MCF 10A (cell line): Measurements from ENCODE around the gene GNAI3. TPM values are rescaled to one million over a fixed set of nuclear protein-coding genes. Genes with fewer than 3 reads are reported as not detected.

Experiments
- BruUV-seq: library from RNA; stranded (reverse); fragments of 400-500 nt; replicated peaks from 2 replicates; lab custom pipeline; 2021; lab: Mats Ljungman, UMichigan
- CTCF ChIA-PET: fragments of 300-600 bp; sonication (Branson Sonifier 250); formaldehyde crosslinking; extraction: SDS; loops from one replicate; lab custom pipeline; 2021; ENCODE audit warnings: antibody characterized with exemption, inconsistent platforms; lab: Yijun Ruan, JAX
- POLR2A ChIA-PET: fragments of 300-600, 350-650 bp; sonication (Branson Sonifier 250); formaldehyde crosslinking; extraction: SDS; loops from one replicate; lab custom pipeline; 2020; ENCODE audit warnings: antibody characterized with exemption, inconsistent platforms; lab: Yijun Ruan, JAX
- DNase-seq: peaks from one replicate; pipeline ENCODE4 v3.0.0-alpha.2; 2018; ENCODE audit not compliant: unreplicated experiment
- H3K27ac Mint-ChIP-seq: one replicate; pipeline ENCODE4 v1.8.0; 2022; ENCODE audit warnings: mild to moderate bottlenecking, low read depth, mixed read lengths; ENCODE audit not compliant: unreplicated experiment
- H3K27me3 Mint-ChIP-seq: one replicate; pipeline ENCODE4 v1.8.0; 2022; ENCODE audit warnings: mixed read lengths; ENCODE audit not compliant: insufficient read depth, unreplicated experiment
- H3K36me3 Mint-ChIP-seq: one replicate; pipeline ENCODE4 v1.8.0; 2022; ENCODE audit warnings: mild to moderate bottlenecking, moderate library complexity, mixed read lengths; ENCODE audit not compliant: insufficient read depth, unreplicated experiment
- H3K4me1 Mint-ChIP-seq: one replicate; pipeline ENCODE4 v1.8.0; 2022; ENCODE audit warnings: mixed read lengths; ENCODE audit not compliant: insufficient read depth, unreplicated experiment
- H3K4me3 Mint-ChIP-seq: one replicate; pipeline ENCODE4 v1.8.0; 2022; ENCODE audit warnings: mild to moderate bottlenecking, moderate library complexity, mixed read lengths; ENCODE audit not compliant: unreplicated experiment
- H3K9me3 Mint-ChIP-seq: one replicate; pipeline ENCODE4 v1.8.0; 2022; ENCODE audit warnings: mixed read lengths; ENCODE audit not compliant: unreplicated experiment
- intact Hi-C: fragments of 100-400 bp; cut with micrococcal nuclease; formaldehyde crosslinking; loops from 2 replicates; pipeline ENCODE4 v1.14.1; 2022
- total RNA-seq: library from RNA; stranded (reverse); gene quantifications from 2 replicates; pipeline ENCODE4 v1.2.3, GENCODE V29; 2022
- TF ChIP-seq, protein P1 (sequence below): fragments of 200-600 bp; IDR thresholded peaks from one replicate; pipeline ENCODE4 v1.8.0; 2022; ENCODE audit warnings: antibody characterized with exemption, mild to moderate bottlenecking; ENCODE audit not compliant: unreplicated experiment

GNAI3 gene
- total RNA-seq, 1 experiment from 2014 or later: 8.0 TPM

DNA sequence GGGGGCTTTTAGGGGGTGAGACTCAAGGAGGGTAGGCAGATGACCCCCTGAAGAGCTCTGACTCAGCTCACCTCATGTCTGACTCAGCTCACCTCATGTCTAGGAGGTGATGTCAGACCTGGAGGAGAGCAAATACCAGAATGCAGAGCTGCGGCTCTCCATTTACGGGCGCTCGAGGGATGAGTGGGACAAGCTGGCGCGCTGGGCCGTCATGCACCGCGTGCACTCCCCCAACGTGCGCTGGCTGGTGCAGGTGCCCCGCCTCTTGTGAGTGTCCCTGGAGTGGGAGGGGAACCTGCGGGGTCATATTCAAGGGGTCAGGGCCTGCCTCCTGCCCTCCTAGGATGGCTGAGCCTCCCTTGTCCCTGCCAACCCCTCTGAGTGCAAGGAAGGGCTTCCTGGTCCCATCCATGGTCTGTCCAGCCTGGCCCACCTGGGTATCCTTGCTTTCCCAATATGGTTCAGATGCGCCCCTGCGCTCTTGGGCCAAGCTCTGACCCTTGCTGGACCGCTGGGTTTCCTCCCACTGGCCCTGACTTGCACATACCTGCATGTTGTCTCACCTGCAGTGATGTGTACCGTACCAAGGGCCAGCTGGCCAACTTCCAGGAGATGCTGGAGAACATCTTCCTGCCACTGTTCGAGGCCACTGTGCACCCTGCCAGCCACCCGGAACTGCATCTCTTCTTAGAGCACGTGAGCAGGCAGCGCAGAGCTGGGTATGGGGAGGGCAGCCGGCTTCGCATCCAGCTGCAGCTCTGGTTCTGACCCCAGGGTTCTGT, 80.3 kb downstream of the GNAI3 start:
- POLR2A ChIA-PET: interaction anchor here (0.7 to 1.6 kb wide), 2 partner anchors 9 to 28 kb away, joined by 4 read pairs; partner anchors contain the start of gene AMPD2
- Mint-ChIP-seq H3K4me3 (no peak overlapping the region), H3K9me3 (no peaks in the 10 kb centered on the region), H3K36me3 (peaks cover 26% of the 10 kb centered on the region), H3K27ac (no peak overlapping the region), H3K4me1 (no peaks in the 10 kb centered on the region), H3K27me3 (no peaks in the 10 kb centered on the region)
- TF ChIP-seq, protein P1, sequence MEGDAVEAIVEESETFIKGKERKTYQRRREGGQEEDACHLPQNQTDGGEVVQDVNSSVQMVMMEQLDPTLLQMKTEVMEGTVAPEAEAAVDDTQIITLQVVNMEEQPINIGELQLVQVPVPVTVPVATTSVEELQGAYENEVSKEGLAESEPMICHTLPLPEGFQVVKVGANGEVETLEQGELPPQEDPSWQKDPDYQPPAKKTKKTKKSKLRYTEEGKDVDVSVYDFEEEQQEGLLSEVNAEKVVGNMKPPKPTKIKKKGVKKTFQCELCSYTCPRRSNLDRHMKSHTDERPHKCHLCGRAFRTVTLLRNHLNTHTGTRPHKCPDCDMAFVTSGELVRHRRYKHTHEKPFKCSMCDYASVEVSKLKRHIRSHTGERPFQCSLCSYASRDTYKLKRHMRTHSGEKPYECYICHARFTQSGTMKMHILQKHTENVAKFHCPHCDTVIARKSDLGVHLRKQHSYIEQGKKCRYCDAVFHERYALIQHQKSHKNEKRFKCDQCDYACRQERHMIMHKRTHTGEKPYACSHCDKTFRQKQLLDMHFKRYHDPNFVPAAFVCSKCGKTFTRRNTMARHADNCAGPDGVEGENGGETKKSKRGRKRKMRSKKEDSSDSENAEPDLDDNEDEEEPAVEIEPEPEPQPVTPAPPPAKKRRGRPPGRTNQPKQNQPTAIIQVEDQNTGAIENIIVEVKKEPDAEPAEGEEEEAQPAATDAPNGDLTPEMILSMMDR: no peak
- DNase-seq: no peak
- intact Hi-C loops: no loop called here
- CTCF ChIA-PET: interaction anchor here (0.5 to 11.4 kb wide), 9 partner anchors 11 to 1002 kb away, joined by 3 to 96 read pairs (median 3); no protein-coding TSS in a partner anchor
- no TSS peak for BruUV-seq

DNA sequence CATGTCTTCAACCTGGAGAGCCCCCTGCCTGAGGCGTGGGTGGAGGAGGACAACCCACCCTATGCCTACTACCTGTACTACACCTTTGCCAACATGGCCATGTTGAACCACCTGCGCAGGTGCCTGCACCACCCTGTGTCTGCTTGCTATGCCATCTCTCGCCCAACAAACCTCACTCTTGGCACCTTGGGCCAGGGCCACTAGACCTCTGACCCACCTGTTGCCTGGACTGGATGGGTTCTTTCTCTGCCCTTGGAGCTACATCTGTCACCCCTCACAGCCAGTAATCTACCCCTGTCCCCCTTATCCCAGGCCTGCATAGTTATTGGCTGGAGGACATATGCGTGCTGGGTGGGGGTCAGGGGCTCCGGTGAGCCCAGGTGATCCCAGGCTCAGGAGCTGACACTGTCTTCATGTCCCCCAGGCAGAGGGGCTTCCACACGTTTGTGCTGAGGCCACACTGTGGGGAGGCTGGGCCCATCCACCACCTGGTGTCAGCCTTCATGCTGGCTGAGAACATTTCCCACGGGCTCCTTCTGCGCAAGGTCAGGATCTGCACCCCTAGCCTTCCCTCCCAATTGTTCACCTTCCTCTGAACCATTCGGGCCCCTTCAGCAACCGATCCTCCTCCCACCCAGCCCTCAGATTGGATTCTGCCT, 81.1 kb downstream of the GNAI3 start:
- CTCF ChIA-PET: interaction anchor here (0.7 to 17.2 kb wide), 12 partner anchors 7 to 382 kb away, joined by 3 to 459 read pairs (median 3); no protein-coding TSS in a partner anchor
- Mint-ChIP-seq H3K4me3 (no peak overlapping the region), H3K27ac (no peak overlapping the region), H3K4me1 (no peaks in the 10 kb centered on the region), H3K27me3 (no peaks in the 10 kb centered on the region), H3K36me3 (peaks cover 26% of the 10 kb centered on the region), H3K9me3 (no peaks in the 10 kb centered on the region)
- no TSS peak for BruUV-seq
- DNase-seq: no peak
- TF ChIP-seq, protein P1: no peak
- intact Hi-C loops: loop anchor here (1.0 kb wide), 1 partner anchor 83 kb away; no protein-coding TSS in a partner anchor
- POLR2A ChIA-PET: interaction anchor here (1.4 to 1.6 kb wide), 2 partner anchors 9 to 83 kb away, joined by 4 to 5 read pairs; partner anchors contain the start of gene AMPD2

DNA sequence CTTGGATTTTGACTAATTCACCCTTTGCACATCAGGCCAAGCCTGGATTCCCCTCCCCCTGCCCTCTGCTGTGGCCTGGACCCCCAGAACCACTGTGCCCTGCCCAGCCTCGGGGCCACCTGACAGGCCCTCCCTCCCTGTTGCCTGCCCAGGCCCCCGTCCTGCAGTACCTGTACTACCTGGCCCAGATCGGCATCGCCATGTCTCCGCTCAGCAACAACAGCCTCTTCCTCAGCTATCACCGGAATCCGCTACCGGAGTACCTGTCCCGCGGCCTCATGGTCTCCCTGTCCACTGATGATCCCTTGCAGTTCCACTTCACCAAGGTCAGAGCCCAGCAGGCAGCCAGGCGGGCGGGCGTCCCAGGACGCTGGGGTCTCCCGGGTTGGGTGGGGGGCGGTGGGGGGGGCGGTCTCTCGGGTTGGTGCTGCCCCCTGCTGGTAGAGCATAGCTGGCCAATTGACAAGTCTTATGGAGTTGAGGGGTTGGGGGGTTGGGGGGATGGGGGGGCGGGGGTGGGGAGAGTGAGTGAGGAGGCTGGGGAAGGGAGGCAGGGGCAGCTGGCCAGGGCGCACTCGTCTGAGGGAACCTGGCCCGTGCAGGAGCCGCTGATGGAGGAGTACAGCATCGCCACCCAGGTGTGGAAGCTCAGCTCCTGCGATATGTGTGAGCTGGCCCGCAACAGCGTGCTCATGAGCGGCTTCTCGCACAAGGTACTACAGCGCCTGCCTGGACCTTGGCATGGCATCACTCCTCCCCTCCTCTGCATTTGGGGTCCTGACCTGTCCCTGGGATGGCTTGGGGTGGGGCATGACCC, 81.9 kb downstream of the GNAI3 start:
- no peak overlapping the region for H3K4me3 Mint-ChIP-seq
- intact Hi-C loops: loop anchor here (1.0 kb wide), 1 partner anchor 84 kb away; no protein-coding TSS in a partner anchor
- H3K4me1 Mint-ChIP-seq: no peaks in the 10 kb centered on the region
- POLR2A ChIA-PET: interaction anchor here (1.4 kb wide), 1 partner anchor 84 kb away, joined by 5 read pairs; no protein-coding TSS in a partner anchor
- no peaks in the 10 kb centered on the region for H3K9me3 Mint-ChIP-seq
- H3K27ac Mint-ChIP-seq: no peak overlapping the region
- no TSS peak for BruUV-seq
- TF ChIP-seq, protein P1: peak; percentile 47
- no peak for DNase-seq
- H3K36me3 Mint-ChIP-seq: peaks cover 26% of the 10 kb centered on the region
- CTCF ChIA-PET: interaction anchor here (0.7 to 17.2 kb wide), 14 partner anchors 8 to 300 kb away, joined by 3 to 459 read pairs (median 4); partner anchors contain the start of gene CYB561D1
- no peaks in the 10 kb centered on the region for H3K27me3 Mint-ChIP-seq
